NCI-H1930 (cell line): Measurements from ENCODE around the gene ENDOD1.

ENCODE experiments used
- DNase-seq, 2 experiments: peaks; one replicate each; lab custom pipeline; 2025; lab: John Stamatoyannopoulos, UW

Gene ENDOD1

GRCh38 chr11:95076981-95077380, 12.7 kb upstream of the ENDOD1 start:
- DNase-seq = no peak

- no peak for DNase-seq
These were observed 11.1 kb upstream of the ENDOD1 start for GRCh38 chr11:95078526-95078925.

GRCh38 chr11:95081010-95081409, 8.6 kb upstream of the ENDOD1 start:
- no peak for DNase-seq

- DNase-seq = no peak
These were observed 8.2 kb upstream of the ENDOD1 start for GRCh38 chr11:95081412-95081811.

GRCh38 chr11:95082576-95083001, 7.1 kb upstream of the ENDOD1 start:
- DNase-seq = no peak

GRCh38 chr11:95084509-95084908, 5.1 kb upstream of the ENDOD1 start:
- DNase-seq = no peak

GRCh38 chr11:95085117-95085816, 4.4 kb upstream of the ENDOD1 start:
- no peak for DNase-seq

- no peak for DNase-seq
These were observed 3.5 kb upstream of the ENDOD1 start for GRCh38 chr11:95086151-95086550.

- no peak for DNase-seq
These were observed 2.6 kb upstream of the ENDOD1 start for GRCh38 chr11:95086836-95087570.

- DNase-seq = no peak
These were observed 563 bp upstream of the ENDOD1 start for GRCh38 chr11:95088946-95089619.

- no peak for DNase-seq
These were observed 2.1 kb downstream of the ENDOD1 start for GRCh38 chr11:95091663-95092180.

GRCh38 chr11:95092549-95093324, 3.1 kb downstream of the ENDOD1 start:
- no peak for DNase-seq

- no peak for DNase-seq
These were observed 3.9 kb downstream of the ENDOD1 start for GRCh38 chr11:95093548-95093947.

- DNase-seq = no peak
These were observed 6.4 kb downstream of the ENDOD1 start for GRCh38 chr11:95095858-95096587.

- DNase-seq = no peak
These were observed 7.6 kb downstream of the ENDOD1 start for GRCh38 chr11:95097209-95097608.

GRCh38 chr11:95098826-95099225, 9.2 kb downstream of the ENDOD1 start:
- no peak for DNase-seq

- DNase-seq = no peak
These were observed 10.6 kb downstream of the ENDOD1 start for GRCh38 chr11:95100191-95100648.

GRCh38 chr11:95100856-95101507, 11.3 kb downstream of the ENDOD1 start:
- no peak for DNase-seq

GRCh38 chr11:95101935-95102334, 12.3 kb downstream of the ENDOD1 start:
- no peak for DNase-seq

- no peak for DNase-seq
These were observed 13.1 kb downstream of the ENDOD1 start for GRCh38 chr11:95102733-95103132.

- no peak for DNase-seq
These were observed 14.1 kb downstream of the ENDOD1 start for GRCh38 chr11:95103701-95104100.
